NCI-H460 (cell line): ENCODE results near the gene ZNF567. TPM values are rescaled to one million over a fixed set of nuclear protein-coding genes. Genes with fewer than 3 reads are reported as not detected.
"Not testable (repeated sequence)": the region's sequence is repeated elsewhere in the genome, so short reads cannot be mapped to it uniquely, and the experiment has no call there.

Source experiments
- DNase-seq: peaks from one replicate; pipeline ENCODE4 v3.0.0-alpha.2; 2016; ENCODE audit warnings: low read depth; ENCODE audit errors: extremely low read depth
- polyA plus RNA-seq: library from polyadenylated mRNA; depleted of rRNA; stranded (reverse); fragments of >200 nt; gene quantifications from 2 replicates; pipeline ENCODE4 v1.2.3, GENCODE V29; 2014; cell fraction: nucleus; rRNA removed
- total RNA-seq: library from RNA; depleted of rRNA; stranded (reverse); fragments of >200 nt; shearing (Covaris generic); gene quantifications from 2 replicates; pipeline ENCODE4 v1.2.3, GENCODE V29; 2014; rRNA removed

The ZNF567 gene
- total RNA-seq = 6.4 and 9.5 TPM in 2 replicates
- 6.5 and 10.9 TPM in 2 replicates for polyA plus RNA-seq

DNA sequence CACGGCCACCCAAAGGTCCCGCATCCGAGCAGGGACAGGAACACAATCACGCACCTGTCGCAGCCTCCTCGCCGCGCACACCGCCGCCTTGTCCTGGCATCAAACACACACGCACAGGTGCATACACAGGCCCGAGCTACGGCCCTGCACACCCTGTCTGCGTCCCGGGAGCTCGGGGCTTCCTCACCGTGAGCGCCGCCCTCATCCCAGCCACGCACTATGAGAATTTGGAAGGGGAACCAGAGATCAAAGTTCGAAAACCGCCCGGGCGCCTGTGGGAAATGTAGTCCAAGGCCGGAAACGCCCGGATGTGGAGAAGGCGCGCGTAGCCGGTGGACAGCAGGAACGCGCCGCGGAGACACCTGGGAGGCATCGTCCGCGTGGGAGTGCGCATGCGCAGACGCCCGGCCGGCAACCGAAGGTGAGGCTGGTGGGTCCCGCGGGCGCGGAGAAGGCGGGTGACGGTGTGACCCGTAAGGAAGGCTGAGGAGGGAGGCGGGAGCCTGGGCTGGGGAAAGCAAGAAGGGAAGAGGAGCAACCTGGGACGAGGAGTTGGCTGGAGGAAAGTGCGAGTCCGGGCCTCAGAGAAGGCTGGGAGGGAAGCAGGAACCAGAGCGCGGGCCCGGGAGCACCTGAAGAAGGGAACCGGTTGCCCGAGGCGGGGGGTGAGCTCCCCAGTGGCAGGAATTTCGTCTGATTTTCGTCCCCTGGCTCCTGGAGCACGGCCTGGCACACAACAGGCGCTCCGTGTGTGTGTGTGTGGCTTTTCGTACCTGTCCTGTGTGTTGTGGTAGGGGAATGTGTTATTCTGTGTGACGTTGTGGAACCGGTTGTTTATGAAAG, at the start of gene ZNF567:
Gene ZNF567 (plus strand): TSS at position 399 of the 843 bp plus-strand sequence. CDS start 7,256 bp downstream, outside the sequence.
- DNase-seq = peak; percentile 87

DNA sequence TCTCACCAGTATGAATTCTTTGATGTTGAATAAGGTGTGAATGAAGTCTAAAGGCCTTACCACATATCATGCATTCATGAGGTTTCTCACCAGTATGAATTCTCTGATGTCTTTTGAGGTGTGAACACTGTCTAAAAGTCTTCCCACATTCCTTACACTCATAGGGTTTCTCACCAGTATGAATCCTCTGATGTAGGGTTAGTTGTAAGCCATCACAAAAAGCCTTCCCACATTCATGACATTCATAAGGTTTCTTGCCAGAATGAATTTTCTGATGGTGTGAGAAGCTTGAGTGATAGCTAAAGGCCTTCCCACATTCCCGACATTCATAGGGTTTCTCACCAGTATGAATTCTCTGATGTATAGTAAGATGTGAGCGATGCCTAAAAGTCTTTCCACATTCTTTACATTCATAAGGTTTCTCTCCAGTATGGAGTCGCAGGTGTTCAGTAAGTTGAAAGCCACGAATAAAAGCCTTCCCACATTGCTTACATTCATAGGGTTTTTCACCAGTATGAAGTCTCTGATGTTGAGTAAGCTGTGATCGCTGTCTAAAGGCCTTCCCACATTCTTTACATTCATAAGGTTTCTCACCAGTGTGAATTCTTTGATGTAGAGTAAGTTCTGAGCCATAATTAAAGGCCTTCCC, 48.4 kb upstream of the ZNF567 start:
- no peak for DNase-seq

DNA sequence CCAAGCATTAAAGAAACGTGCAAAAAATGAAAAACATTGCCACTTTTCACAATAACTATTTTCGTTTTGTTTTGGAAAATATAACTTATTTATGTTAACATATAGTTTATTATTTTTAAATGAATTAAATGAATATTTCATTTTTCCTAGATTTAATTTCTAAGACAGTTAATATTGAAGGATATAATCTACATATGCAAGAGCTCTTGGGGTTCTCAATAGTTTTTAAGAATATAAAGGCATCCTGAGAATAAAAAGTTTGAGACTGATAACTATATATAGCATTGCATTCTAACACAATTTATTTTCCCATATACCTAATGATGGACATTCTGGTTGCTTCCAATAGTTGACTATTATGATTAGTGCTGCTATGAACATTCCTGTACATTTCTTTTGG, 40.7 kb upstream of the ZNF567 start:
- no peak for DNase-seq

DNA sequence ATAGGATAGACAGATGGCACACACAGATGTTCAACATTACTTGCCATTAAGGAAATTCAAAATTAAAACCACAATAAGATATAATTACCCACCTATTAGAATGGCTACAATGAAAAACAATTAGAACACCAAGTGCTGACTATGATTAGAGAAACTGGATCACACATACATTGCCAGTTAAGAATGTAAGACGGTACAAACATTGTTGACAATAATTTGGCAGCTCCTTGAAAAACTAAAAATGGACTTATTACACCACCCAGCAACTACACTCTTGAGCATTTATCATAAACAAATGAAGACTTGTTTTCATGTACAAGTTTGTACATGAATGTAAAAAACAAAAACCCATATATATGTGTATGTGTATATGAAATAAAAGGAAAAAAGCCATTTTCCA, 34.5 kb upstream of the ZNF567 start:
- no peak for DNase-seq

DNA sequence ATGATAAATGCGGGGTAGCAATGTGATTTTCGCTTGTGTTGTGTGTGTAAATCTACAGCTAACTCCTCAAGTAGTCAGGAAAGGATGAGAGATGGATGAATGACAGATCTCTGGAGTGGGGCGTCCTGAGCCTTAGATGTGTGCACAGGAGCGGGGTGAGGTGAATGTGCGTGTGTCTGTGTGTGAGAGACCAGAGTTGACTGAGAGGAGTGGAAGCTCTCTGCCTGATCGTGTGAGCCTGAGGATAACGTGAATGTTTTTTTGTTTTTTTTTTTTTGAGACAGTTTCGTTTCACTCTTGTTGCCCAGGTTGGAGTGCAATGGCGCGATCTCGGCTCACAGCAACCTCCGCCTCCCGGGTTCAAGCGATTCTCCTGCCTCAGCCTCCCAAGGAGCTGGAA, 21.6 kb upstream of the ZNF567 start:
- DNase-seq = no peak

DNA sequence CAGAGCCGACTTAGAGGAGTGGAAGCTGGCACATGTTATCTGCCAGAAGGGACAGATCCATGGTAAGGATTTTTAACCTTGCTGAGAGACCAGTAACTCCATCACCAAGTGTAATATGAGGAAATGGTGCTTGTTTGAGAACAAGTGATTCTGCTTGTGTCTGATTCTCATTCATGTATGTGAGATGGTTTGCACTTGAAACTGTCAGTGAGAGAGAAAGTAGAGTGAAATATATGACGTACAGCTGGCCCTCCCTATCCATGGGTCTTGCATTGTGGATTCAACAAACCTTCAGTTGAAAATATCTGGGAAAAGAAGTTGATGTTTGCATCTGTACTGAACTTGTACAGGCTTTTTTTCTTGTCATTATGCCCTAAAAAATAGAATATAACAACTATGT, 18.8 kb upstream of the ZNF567 start:
- DNase-seq = no peak

DNA sequence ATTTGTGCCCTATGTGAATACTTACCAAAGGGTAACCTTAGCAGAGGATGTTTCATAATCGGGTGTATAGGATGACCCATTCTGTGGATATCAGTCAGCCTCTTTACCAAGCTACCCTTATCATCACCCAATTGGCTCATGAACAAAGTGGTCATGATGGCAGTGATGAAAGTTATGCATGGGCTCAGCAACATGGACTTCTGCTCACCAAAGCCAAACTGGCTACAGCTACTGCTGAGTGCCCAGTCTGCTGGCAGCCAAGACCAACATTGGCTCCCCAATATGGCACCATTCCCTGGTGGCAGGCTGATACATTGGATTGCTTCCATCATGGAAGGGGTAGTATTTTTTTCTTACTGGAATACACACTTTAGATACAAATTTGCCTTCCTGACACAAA, 15.0 kb upstream of the ZNF567 start:
- DNase-seq = no peak

DNA sequence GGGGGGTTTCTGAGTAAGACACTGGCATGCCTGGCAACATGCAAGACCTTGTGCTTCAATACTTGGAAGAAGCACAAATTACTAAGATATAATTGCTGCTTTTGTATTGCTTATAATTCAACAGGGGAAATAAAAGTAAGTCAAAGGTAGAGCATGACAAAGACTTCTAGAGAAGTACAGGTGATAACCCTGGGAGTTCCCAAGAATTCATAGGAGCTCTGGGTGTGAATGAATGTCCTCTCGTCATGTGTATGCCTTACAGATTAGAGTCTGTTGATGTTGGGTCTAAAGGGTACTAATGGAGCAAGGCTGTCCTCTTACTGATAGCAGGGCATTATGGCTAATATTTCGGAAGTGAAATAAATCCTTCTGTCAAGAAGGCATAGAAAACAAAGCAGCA, 13.2 kb upstream of the ZNF567 start:
- no peak for DNase-seq

DNA sequence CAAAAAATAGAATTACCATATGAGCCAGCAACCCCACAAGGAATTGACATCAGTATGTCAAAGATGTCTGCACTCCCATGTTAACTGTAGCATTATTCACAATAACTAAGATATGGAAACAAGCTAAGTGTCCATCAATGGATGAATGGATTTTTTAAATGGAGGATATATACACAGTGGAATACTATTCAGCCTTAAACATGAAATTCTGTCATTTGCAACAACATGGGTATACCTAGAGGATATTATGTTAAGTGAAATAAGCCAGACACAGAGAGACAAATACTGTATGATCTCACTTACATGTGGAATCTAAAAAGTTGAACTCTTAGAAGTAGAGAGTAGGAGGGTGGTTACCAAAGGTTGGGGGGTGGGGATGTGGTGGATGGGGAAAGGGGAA, 8.0 kb upstream of the ZNF567 start:
- DNase-seq = no peak

DNA sequence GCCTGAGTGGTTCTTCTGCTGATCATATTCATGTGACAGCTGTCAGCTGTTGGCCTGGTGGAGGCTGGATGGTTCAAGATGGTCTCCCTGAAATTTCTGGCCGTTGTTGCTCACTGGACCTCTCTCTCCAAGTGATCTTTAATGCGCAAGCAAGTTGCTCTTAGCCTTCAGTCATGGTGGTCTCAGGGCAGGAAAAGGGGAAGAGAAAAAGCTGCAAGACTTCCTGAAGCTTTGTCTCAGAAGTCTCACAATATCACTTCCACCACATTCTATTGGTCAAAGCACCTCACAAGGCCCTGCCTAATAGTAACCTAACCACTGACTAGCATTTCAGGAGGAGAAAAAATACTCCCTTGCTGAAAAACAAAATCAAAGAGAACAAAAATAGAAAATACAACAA, 1.6 kb upstream of the ZNF567 start:
- DNase-seq = no peak

DNA sequence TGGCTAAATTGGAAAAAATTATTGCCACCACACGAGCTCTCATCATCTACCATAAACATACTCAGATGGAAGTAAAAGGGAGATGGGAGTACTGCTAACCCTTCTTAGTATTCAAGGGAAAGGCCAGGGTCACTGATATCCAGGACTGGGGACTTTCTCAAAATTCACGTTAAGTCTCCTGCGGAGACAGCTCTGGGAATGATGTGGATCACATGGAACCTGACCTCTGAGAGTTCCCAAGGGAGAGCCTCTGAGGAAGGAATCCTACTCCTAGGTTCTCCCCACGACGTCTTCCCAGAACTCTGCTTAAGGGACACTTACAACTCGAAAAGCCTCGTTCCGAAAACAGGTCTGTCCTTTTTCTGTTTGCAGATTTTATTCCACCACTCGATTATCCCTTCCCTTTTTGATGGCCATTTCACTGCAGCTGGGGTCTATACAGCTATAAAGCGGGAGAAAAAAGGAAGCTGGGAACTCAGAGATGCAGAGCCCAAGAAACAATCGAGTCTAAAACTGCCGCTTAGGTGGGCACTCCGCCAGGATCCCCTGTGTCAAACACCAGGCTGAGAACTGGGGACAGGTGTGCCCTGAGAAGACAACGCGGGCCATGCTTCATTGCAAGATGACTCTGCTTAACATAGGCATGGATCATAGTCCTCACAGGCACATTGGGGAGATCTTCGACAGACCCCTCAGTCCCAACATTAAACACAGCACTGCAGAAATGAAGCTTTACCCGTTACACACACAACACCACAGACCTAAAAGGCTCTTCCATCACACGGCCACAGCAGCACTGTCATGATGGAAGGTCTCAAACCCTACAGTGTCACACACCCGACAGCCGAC, 823 bp upstream of the ZNF567 start:
- no peak for DNase-seq

DNA sequence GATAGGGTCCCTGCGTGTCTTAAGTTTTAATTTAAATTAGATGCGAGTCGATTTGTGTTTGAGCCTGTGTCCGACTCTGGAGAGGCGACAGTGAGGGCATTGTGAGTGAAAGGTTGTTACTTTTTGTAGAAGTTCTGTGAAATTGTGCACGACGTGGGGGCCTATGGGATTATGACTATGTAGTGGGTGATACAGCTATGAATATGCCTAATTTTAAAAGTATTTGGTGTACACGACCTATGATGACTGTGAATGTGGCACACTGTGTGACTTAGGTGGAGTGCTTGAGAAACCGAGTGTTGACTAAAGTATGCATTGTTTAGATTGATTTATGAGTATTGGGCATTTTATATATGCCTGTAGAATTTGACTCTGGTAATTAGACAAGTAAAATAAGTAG, 646 bp downstream of the ZNF567 start:
- no peak for DNase-seq

DNA sequence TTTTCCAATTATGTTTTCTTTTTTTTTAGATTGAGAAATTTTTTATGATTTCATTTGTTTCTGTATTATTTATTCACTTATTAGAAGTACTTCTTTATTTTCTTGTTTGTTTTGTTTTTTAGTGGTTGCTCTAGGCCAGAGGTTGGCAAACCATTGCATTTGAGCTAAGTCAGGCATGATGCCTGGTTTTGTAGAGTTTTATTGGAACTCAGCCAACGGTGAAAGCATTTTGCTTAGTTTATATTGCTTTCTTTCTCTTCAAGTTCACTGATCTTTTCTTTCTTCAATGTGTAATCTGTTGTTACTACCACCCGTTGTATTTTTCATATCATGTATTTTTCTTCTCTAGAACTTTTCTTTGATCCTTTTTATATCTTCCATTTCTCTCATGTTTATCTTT, 19.7 kb downstream of the ZNF567 start:
- no peak for DNase-seq

DNA sequence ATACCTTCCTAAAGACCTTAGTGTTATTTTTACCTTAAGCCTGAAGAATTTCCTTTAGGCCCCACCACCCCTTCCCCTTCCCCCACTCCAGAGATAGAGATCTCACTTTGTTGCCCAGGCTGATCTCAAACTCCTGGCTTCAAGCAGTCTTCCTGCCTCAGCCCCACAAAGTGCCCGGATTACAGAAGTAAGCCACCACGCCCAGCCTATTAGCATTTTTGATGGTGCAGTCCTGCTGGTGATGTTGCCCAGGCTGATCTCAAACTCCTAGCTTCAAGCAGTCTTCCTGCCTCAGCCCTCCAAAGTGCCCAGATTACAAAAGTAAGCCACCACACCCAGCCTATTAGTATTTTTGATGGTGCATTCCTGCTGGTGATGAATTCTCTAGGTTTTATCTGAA, 22.0 kb downstream of the ZNF567 start:
- no peak for DNase-seq

DNA sequence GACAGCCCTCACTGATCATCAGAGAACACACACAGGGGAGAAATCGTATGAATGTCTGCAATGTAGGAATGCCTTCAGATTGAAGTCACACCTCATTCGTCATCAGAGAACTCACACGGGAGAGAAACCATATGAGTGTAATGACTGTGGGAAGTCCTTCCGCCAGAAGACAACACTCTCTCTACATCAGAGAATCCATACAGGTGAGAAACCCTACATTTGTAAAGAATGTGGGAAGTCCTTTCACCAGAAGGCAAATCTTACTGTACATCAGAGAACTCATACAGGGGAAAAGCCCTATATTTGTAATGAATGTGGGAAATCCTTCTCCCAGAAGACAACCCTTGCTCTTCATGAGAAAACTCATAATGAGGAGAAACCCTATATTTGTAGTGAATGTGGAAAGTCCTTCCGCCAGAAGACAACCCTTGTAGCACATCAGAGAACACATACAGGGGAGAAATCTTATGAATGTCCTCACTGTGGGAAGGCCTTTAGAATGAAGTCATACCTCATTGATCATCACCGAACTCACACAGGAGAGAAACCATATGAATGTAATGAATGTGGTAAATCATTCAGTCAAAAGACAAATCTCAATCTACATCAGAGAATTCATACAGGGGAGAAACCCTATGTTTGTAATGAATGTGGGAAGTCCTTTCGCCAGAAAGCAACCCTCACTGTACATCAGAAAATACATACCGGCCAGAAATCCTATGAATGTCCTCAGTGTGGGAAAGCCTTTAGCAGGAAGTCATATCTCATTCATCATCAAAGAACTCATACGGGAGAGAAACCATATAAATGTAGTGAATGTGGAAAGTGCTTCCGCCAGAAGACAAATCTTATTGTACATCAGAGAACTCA, 32.5 kb downstream of the ZNF567 start:
- DNase-seq = no peak

DNA sequence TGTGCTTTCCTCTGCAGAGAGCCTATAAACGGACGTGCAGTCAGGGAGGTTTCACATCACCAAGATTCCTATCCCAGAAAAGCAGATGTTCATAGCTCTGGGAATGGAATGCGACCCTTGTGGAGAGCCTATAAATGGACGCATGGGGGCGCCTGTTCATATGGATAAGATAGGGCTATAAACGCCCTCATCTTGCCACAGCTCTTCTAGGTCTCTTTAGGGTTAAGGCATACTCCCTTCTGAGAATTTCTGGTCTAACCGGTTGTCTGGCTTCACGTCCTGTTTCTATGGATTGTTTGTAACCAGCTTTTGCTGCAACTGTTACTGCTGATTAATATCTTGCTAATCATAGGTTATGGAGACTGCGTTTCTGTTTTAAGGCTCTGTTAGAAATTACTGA, 48.8 kb downstream of the ZNF567 start:
- not testable (repeated sequence) for DNase-seq

DNA sequence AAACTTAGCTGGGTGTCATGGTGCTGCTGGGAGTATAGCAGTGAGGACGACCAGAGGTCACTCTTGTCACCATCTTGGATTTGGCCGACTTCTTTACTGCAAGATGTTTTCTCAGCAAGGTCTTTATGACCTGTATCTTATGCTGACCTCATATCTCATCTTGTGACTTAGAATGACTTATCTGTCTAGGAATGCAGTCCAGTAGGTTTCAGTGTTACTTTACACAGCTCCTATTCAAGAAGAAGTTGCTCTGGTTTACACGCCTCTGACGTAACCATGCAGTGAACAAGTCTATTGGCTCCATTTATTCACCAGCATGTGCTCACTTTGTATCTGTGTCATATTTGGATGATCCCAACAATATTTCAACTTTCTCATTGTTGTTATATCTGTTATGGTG, 58.5 kb downstream of the ZNF567 start:
- no peak for DNase-seq

DNA sequence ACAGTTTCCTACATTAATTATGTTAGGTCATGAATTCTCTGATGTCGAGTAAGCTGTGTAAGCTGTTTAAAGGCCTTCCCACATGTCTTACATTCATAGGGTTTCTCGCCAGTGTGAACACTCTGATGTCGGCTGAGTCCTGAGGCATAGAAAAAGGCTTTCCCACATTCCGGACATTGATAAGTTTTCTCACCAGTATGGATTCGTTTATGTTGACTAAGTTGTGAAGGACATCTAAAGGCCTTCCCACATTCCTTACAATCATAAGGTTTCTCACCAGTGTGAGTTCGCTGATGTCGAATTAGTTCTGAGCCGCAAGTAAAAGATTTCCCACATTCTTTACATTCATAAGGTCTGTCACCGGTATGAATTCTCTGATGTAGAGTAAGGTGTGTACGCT, 60.3 kb downstream of the ZNF567 start:
- no peak for DNase-seq

DNA sequence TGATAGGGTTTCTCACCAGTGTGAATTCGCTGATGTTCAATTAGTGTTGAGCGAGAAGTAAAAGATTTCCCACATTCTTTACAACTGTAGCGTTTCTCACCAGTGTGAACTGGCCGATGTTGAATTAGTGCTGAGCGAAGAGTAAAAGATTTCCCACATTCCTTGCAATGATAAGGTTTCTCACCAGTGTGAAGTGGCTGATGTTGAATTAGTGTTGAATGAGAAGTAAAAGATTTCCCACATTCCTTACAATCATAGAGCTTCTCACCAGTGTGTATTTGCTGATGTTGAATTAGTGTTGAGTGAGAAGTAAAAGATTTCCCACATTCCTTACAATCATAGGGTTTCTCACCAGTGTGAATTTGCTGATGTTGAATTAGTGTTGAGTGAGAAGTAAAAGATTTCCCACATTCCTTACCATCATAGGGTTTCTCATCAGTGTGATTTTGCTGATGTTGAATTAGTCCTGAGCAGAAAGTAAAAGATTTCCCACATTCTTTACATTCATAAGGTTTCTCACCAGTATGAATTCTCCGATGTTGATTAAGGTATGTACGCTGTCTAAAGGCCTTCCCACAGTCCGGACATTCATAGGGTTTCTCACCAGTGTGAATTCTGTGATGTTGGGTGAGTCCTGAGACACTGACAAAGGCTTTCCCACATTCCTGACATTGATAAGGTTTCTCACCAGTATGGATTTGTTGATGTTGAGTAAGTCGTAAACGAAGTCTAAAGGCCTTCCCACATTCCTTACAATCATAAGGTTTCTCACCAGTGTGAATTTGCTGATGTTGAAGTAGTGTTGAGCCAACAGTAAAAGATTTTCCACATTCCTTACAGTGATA, 61.2 kb downstream of the ZNF567 start:
- DNase-seq = no peak
